Measurements from ENCODE around the gene ZNF320. TPM values are rescaled to one million over a fixed set of nuclear protein-coding genes. Genes with fewer than 3 reads are reported as not detected.
"Not testable (repeated sequence)": the region's sequence is repeated elsewhere in the genome, so short reads cannot be mapped to it uniquely, and the experiment has no call there.

The ZNF320 gene
- total and polyA plus RNA-seq, 9 donors, result 9.3 to 28.5 (median 12.1) TPM

DNA sequence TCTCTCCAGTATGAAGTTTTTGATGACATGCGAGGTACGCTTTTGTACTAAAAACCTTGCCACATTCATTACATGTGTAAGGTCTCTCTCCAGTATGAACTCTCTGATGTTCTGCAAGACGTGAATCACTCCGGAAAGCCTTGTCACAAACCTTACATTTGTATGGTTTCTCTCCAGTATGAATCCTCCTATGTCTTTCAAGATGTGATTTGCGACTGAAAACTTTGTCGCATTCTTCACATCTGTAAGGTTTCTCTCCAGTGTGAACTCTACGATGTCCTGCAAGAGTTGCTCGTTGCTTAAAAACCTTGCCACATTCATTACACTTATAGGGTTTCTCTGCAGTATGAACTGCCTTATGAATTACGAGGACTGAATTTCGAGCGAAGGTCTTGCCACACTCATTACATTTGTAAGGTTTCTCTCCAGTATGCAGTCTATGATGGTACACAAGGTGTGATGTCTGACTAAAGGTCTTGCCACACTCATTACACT is 16.5 kb downstream of the ZNF320 start:
- no peaks in the 10 kb centered on the region for H3K36me3 ChIP-seq
- no peak overlapping the region for H3K4me3 ChIP-seq
- H3K9me3 ChIP-seq, result peaks cover 0 to 7% of the 10 kb centered on the region in 2 donors
- DNase-seq, result no peak
- no peak overlapping the region for H3K27ac ChIP-seq
- H3K27me3 ChIP-seq, result no peaks in the 10 kb centered on the region
- intact Hi-C loops (cut with DNase I), result no loop called here
- H3K4me1 ChIP-seq (ENCODE audit: insufficient read depth), result no peaks in the 10 kb centered on the region
- TF ChIP-seq EP300 (IDR thresholded peaks at IDR 0.05) (no peak), POLR2A (IDR thresholded peaks at IDR 0.05) (no peak)
- TF ChIP-seq, protein P1, sequence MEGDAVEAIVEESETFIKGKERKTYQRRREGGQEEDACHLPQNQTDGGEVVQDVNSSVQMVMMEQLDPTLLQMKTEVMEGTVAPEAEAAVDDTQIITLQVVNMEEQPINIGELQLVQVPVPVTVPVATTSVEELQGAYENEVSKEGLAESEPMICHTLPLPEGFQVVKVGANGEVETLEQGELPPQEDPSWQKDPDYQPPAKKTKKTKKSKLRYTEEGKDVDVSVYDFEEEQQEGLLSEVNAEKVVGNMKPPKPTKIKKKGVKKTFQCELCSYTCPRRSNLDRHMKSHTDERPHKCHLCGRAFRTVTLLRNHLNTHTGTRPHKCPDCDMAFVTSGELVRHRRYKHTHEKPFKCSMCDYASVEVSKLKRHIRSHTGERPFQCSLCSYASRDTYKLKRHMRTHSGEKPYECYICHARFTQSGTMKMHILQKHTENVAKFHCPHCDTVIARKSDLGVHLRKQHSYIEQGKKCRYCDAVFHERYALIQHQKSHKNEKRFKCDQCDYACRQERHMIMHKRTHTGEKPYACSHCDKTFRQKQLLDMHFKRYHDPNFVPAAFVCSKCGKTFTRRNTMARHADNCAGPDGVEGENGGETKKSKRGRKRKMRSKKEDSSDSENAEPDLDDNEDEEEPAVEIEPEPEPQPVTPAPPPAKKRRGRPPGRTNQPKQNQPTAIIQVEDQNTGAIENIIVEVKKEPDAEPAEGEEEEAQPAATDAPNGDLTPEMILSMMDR (IDR thresholded peaks at IDR 0.05), result no peak
- WGBS, 3 donors, result 87 to 93% (median 91%) methylated on average over 11 of the region's 11 CpGs

DNA sequence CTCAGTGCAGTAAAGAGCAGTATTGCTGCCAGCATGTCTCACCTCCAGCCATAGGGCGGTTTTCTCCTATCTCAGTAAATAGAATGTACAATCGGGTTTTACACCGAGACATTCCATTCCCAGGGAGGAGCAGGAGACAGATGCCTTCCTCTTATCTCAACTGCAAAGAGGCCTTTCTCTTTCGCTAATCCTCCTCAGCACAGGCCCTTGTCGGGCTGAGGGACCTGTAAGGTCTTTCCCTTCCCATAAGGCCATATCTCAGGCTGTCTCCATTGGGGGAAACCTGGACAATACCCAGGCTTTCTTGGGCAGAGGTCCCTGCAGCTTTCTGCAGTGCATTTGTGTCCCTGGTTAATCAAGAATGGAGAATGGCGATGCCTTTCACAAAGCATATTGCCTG is 24.4 kb downstream of the ZNF320 start:
- DNase-seq; H3K4me1 ChIP-seq (ENCODE audit: insufficient read depth); H3K27me3 ChIP-seq; intact Hi-C loops (cut with DNase I); H3K27ac ChIP-seq; H3K36me3 ChIP-seq; H3K9me3 ChIP-seq; H3K4me3 ChIP-seq: not testable (repeated sequence)
- 62 to 69% (median 63%) methylated on average over 6 of the region's 6 CpGs for WGBS, 3 donors

DNA sequence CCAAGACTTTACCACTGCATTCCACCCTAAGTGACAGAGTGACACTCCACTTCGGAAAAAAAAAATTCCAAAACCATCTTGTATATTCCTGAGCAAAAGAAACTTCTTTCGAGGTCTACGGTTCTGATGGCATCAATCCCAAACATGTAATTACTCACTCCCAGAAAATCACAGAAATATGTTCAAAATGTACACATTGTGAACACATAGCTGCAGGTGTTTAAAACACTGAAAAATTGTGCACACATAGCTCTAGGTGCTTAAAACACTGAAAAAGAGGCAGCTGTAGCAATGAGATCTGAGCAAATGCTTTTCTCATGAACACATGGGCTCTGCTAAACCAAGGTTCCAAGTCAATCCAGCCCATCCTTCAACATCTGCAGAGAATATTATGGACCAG is 26.0 kb downstream of the ZNF320 start:
- TF ChIP-seq, protein P1 (IDR thresholded peaks at IDR 0.05), result no peak

DNA sequence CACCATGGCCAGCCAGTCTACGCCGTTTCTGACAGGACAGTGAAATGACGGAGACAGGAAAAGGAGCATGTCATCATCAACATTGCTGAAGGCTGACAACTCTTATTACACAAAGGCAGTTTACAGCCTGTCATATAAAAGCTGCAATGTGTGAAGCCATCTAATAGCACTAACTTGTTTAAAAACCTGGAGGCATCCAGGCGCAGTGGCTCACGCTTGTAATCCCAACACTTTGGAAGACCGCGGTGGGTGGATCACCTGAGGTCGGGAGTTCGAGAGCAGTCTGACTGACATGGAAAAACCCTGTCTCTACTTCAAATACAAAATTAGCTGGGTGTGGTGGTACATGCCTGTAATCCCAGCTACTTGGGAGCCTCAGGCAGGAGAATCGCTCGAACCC is 29.4 kb downstream of the ZNF320 start:
- intact Hi-C loops (cut with DNase I); H3K36me3 ChIP-seq; H3K27ac ChIP-seq; H3K4me1 ChIP-seq (ENCODE audit: insufficient read depth); H3K27me3 ChIP-seq; H3K4me3 ChIP-seq; H3K9me3 ChIP-seq; DNase-seq: not testable (repeated sequence)
- 93 to 96% (median 95%) methylated on average over 11 of the region's 11 CpGs for WGBS, 3 donors

More for the DNA sequence above, 26.0 kb downstream of the ZNF320 start:
- intact Hi-C loops (cut with DNase I), result no loop called here
- no peaks in the 10 kb centered on the region for H3K27me3 ChIP-seq
- 88 to 97% (median 93%) methylated on average over 3 of the region's 3 CpGs for WGBS, 3 donors
- H3K4me1 ChIP-seq (ENCODE audit: insufficient read depth), result no peaks in the 10 kb centered on the region
- H3K36me3 ChIP-seq, result no peaks in the 10 kb centered on the region
- H3K27ac ChIP-seq, result no peak overlapping the region
- H3K9me3 ChIP-seq, result no peaks in the 10 kb centered on the region
- no peak overlapping the region for H3K4me3 ChIP-seq
- no peak for DNase-seq

DNA sequence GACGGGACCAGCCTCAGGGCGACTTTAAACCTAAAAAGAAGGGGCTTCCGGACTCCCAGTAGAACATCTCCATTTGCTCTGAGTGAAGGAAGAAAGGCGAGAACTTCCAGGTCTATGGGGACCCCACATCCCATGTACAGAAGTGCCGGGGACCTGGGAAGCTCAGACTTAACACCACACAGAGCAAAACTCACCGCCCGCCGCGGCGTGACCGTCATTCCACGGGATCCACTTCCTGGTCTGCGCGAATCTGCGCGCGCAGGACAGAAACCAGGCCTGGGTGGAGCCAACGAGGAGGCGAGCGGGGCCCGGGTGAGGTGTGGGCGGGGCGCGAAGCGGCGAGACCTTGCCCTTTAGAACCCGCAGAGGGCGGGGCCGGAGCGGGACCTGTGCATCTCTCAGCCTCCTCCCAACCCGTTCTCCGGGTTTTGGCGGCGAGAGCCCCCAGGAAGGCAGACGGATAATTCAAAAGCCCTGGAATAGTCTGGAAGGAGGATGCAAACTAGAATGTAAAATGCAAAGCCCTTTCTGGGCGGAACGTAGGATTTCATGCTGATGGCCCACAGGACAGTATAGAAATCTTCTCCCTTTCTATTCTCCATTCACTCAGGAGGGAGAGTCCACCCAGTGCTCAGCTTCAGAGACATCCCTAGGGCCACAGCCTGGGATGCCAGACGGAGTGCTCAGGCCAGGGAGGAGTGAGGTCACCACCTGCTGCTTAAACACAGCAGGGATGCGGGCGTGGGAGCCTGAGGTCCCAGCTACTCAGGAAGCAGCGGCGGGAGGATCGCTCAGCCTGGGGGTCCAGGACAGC is 39.9 kb downstream of the ZNF320 start, which contains the start of gene ZNF468:
Gene ZNF468, minus strand, starts transcription at position 242 of the 814 bp plus-strand sequence. CDS start 3,347 bp downstream, outside the sequence.
- intact Hi-C loops (cut with DNase I); H3K27me3 ChIP-seq; H3K36me3 ChIP-seq; H3K9me3 ChIP-seq; H3K4me1 ChIP-seq (ENCODE audit: insufficient read depth): not testable (repeated sequence)
- peak; percentile 40 for TF ChIP-seq POLR2A (IDR thresholded peaks at IDR 0.05)
- H3K27ac ChIP-seq, result peak within 1 kb of the TSS in 1 of 2 donors; percentile 19
- DNase-seq, result peak; percentile 71 to 85 (median 81)
- WGBS, 3 donors, result 1 to 5% (median 2%) methylated on average over 29 to 43 of the region's 43 CpGs
- peak within 1 kb of the TSS; percentile 68 for H3K4me3 ChIP-seq

DNA sequence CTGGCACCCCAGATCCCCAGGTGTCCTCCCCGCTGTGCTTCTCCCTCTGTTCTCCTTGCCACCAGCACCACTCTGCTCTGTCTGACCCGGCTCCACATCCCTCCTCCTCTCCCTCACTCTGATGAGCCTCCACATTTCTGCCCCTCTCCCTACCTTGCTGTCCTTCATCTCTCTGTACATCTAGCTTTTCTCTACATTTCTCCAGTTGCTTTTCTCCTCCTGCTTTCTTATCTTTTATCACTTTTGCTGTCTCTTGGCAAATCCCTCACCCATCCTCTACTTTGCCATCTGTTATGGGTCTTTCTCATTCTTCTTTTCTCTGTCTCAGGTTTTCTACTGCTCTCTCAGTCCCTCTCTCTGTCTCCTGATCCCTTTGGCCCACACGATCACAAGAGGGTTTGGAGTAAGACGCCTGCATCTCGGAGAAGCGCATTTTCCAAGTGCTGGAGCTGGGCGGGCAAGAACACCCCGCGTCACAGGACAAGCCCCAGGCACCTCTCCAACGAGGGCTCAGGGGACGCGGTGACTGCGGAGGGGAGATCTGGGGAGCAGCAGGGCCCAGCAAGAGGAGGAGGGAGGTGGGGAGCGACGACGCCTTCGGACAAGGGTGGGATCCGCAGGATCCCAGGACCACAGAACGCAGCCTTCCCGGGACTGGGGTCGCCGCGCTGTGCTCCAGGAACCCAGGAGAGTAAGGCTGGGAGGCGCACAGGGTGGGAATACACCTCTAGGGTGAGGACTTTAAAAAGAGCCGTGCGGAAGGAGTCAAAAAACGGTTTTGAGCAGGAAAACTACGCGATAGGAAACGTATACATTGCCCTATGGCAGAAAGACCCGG is 40.7 kb downstream of the ZNF320 start:
- WGBS, 3 donors, result 1 to 5% (median 4%) methylated on average over 25 to 30 of the region's 31 CpGs
- H3K4me1 ChIP-seq (ENCODE audit: insufficient read depth); intact Hi-C loops (cut with DNase I); H3K27me3 ChIP-seq; H3K36me3 ChIP-seq; H3K9me3 ChIP-seq: not testable (repeated sequence)
- DNase-seq, result peak; percentile 15 to 57 (median 24)
- Histone ChIP-seq H3K27ac (peak overlapping the region in 1 of 2 donors; percentile 19), H3K4me3 (peak overlapping the region; percentile 68)

Small RNA genes lying within 50 kb of the gene (small RNA-seq; reads per million reads assigned to genes)
- not detected for gene ZNF320

Other genes starting within 250 kb of the ZNF320 start
- 10 to 100 TPM in 6 of 7 donors, 1 to 10 TPM in 1; 9.9 to 21.5 (median 17.7) TPM for gene ZNF611, start 162.6 kb downstream of the ZNF320 start, total RNA-seq
- gene ZNF611, start 162.6 kb downstream of the ZNF320 start, polyA plus RNA-seq, result 1 to 10 TPM; 5.9 to 6.6 TPM
- gene ZNF600, start 110.8 kb downstream of the ZNF320 start, total RNA-seq, result 10 to 100 TPM in 2 of 7 donors, 1 to 10 TPM in 5; 5.4 to 11.7 (median 8.1) TPM
- gene ZNF600, start 110.8 kb downstream of the ZNF320 start, polyA plus RNA-seq, result 1 to 10 TPM; 5.5 to 6.4 TPM
- 10 to 100 TPM in 5 of 7 donors, 1 to 10 TPM in 2; 7.9 to 14.1 (median 11.0) TPM for gene ZNF28, start 76.0 kb downstream of the ZNF320 start, total RNA-seq
- gene ZNF28, start 76.0 kb downstream of the ZNF320 start, polyA plus RNA-seq, result 10 to 100 TPM in 1 of 2 donors, 1 to 10 TPM in 1; 3.4 to 11.8 TPM
- 10 to 100 TPM in 6 of 7 donors, 1 to 10 TPM in 1; 7.0 to 21.0 (median 11.5) TPM for gene ZNF468, start 40.0 kb downstream of the ZNF320 start, total RNA-seq
- 10 to 100 TPM in 1 of 2 donors, 1 to 10 TPM in 1; 8.5 to 15.0 TPM for gene ZNF468, start 40.0 kb downstream of the ZNF320 start, polyA plus RNA-seq
- gene ZNF888, start 25.8 kb upstream of the ZNF320 start, total RNA-seq, result 1 to 10 TPM; 3.4 to 7.9 (median 4.5) TPM
- gene ZNF888, start 25.8 kb upstream of the ZNF320 start, polyA plus RNA-seq, result 1 to 10 TPM; 2.6 to 3.3 TPM
- gene ZNF816, start 65.2 kb upstream of the ZNF320 start, total RNA-seq, result 10 to 100 TPM in 4 of 7 donors, 1 to 10 TPM in 3; 3.9 to 15.1 (median 11.5) TPM
- 1 to 10 TPM; 5.2 to 8.7 TPM for gene ZNF816, start 65.2 kb upstream of the ZNF320 start, polyA plus RNA-seq
- gene ERVV-1, start 116.3 kb upstream of the ZNF320 start, total RNA-seq, result not detected
- gene ERVV-1, start 116.3 kb upstream of the ZNF320 start, polyA plus RNA-seq, result not detected
- gene ERVV-2, start 147.1 kb upstream of the ZNF320 start, total RNA-seq, result not detected
- gene ERVV-2, start 147.1 kb upstream of the ZNF320 start, polyA plus RNA-seq, result not detected
- 10 to 100 TPM; 34.3 to 53.2 (median 37.6) TPM for gene ZNF160, start 205.8 kb upstream of the ZNF320 start, total RNA-seq
- gene ZNF160, start 205.8 kb upstream of the ZNF320 start, polyA plus RNA-seq, result 10 to 100 TPM; 21.7 to 21.9 TPM
- 10 to 100 TPM in 6 of 7 donors, 1 to 10 TPM in 1; 7.0 to 18.6 (median 12.4) TPM for gene ZNF415, start 235.3 kb upstream of the ZNF320 start, total RNA-seq
- gene ZNF415, start 235.3 kb upstream of the ZNF320 start, polyA plus RNA-seq, result 10 to 100 TPM in 1 of 2 donors, 1 to 10 TPM in 1; 9.1 to 12.0 TPM

All from ovary (tissue), 9 donors.